Measurements from ENCODE around the gene EFS.

EFS gene

DNA sequence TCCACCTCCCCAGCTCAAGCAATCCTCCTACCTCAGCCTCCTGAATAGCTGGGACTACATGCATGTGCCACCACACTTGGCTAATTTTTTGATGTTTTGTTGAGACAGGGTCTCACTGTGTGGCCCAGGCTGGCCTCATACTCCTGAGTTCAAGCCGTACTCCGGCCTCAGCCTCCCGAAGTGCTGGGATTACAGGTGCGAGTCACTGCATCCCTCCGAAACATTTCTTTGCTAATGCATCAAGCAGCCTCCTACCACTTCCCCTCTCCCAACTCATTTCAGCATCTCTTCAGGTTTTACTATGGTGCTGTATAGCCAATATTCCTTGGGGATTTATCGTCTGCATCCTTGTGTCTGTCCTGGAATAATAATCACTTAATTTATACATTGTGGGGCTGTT is 10.0 kb downstream of the EFS start:
- Histone ChIP-seq H2AFZ (ENCODE audit: low read depth) (no peak overlapping the region), H3K27ac (no peak overlapping the region), H3K4me3 (IDR thresholded peaks at IDR 0.05; ENCODE audit: insufficient read depth, low read depth, low read length) (no peak overlapping the region), H3K4me2 (no peak overlapping the region), H3K4me1 (ENCODE audit: low read depth, poor library complexity, severe bottlenecking) (no peaks in the 10 kb centered on the region), H3K27me3 (ENCODE audit: insufficient read depth, low read depth) (no peaks in the 10 kb centered on the region), H4K20me1 (ENCODE audit: insufficient read depth) (no peaks in the 10 kb centered on the region), H3K36me3 (ENCODE audit: insufficient read depth) (no peaks in the 10 kb centered on the region), H3K79me2 (ENCODE audit: insufficient read depth, low read depth) (no peaks in the 10 kb centered on the region), H3K9ac (no peak overlapping the region)
- no peak for TF ChIP-seq CTCF (conservative IDR thresholded peaks at IDR 0.05; ENCODE audit: low read depth, low read length)

DNA sequence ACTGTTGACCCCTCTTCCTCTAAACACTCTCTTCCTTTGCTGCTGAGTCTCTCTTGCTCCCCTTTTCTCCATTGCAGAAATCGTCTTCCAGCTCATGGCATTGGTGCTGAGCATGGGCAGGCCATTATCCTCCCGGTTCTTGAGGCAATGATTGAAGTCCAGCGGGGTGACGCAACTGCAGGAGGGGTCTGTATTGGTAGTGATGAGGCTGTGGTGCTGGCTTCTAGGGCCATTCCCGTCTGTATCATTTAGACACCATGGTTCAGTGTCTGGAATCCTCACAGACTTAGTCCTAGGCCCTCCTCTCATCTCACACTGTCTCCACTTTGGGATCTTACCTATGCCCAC is 11.6 kb downstream of the EFS start:
- Histone ChIP-seq H3K79me2 (ENCODE audit: insufficient read depth, low read depth) (no peaks in the 10 kb centered on the region), H3K4me2 (no peak overlapping the region), H3K27ac (no peak overlapping the region), H3K36me3 (ENCODE audit: insufficient read depth) (no peaks in the 10 kb centered on the region), H3K4me3 (IDR thresholded peaks at IDR 0.05; ENCODE audit: insufficient read depth, low read depth, low read length) (no peak overlapping the region), H3K27me3 (ENCODE audit: insufficient read depth, low read depth) (no peaks in the 10 kb centered on the region), H3K4me1 (ENCODE audit: low read depth, poor library complexity, severe bottlenecking) (no peaks in the 10 kb centered on the region), H4K20me1 (ENCODE audit: insufficient read depth) (no peaks in the 10 kb centered on the region), H2AFZ (ENCODE audit: low read depth) (no peak overlapping the region), H3K9ac (no peak overlapping the region)
- no peak for TF ChIP-seq CTCF (conservative IDR thresholded peaks at IDR 0.05; ENCODE audit: low read depth, low read length)

DNA sequence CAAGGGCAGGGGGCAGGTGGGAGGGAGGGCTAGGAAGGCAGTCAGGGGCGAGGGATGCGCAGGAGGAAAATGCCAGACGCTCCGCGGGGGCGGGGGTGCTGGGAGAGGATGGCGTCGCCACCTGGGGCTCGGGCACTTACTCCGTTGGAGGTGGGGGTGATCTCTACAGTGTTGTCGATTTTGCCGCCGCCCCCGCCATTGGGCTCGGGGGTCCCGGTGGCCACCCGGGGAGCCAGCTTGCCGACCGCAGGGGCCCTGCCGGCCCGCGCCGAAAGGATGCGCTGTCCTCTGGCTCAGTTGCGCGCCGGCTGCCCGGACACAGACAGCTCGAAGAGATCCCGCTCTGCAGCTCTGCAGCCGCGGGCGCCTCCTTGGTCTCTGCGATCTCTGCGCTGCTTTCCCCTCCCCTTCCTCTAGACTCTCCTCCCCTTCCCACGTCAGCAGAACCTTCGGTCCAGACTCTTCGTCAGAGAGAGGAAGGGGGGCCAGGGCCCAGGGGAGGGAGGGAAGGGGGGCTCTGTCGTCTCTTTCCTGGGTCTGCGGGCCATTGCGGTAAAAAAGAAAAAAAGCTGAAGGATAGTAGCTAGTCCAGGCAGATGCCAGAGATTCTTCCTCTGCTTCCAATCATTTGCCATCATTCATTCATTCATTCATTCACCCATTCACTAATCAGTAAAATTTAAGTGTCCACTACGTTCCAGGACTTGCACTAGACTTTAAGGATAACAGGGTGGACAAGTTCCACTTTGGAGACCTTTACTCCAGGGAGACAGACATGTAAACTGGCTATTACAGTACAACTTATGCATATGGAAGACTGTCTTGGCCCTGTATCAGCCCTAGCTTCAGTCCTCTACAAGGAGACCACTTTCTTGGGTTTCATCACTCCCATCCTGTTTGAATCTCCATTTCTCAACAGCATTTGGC is 12.2 kb downstream of the EFS start, which contains the start of gene SLC22A17:
Gene SLC22A17 (minus strand): TSS at position 382 of the 927 bp plus-strand sequence.
- no peaks in the 10 kb centered on the region for H3K4me1 ChIP-seq (ENCODE audit: low read depth, poor library complexity, severe bottlenecking)
- H3K27ac ChIP-seq, result no peak within 1 kb of the TSS
- H3K27me3 ChIP-seq (ENCODE audit: insufficient read depth, low read depth), result no peaks in the 10 kb centered on the region
- no peak for TF ChIP-seq CTCF (conservative IDR thresholded peaks at IDR 0.05; ENCODE audit: low read depth, low read length)
- peak within 1 kb of the TSS; percentile 30 for H2AFZ ChIP-seq (ENCODE audit: low read depth)
- H3K4me3 ChIP-seq (IDR thresholded peaks at IDR 0.05; ENCODE audit: insufficient read depth, low read depth, low read length), result no peak within 1 kb of the TSS
- no peaks in the 10 kb centered on the region for H3K79me2 ChIP-seq (ENCODE audit: insufficient read depth, low read depth)
- H3K4me2 ChIP-seq, result no peak within 1 kb of the TSS
- H4K20me1 ChIP-seq (ENCODE audit: insufficient read depth), result no peaks in the 10 kb centered on the region
- no peaks in the 10 kb centered on the region for H3K36me3 ChIP-seq (ENCODE audit: insufficient read depth)
- no peak within 1 kb of the TSS for H3K9ac ChIP-seq

DNA sequence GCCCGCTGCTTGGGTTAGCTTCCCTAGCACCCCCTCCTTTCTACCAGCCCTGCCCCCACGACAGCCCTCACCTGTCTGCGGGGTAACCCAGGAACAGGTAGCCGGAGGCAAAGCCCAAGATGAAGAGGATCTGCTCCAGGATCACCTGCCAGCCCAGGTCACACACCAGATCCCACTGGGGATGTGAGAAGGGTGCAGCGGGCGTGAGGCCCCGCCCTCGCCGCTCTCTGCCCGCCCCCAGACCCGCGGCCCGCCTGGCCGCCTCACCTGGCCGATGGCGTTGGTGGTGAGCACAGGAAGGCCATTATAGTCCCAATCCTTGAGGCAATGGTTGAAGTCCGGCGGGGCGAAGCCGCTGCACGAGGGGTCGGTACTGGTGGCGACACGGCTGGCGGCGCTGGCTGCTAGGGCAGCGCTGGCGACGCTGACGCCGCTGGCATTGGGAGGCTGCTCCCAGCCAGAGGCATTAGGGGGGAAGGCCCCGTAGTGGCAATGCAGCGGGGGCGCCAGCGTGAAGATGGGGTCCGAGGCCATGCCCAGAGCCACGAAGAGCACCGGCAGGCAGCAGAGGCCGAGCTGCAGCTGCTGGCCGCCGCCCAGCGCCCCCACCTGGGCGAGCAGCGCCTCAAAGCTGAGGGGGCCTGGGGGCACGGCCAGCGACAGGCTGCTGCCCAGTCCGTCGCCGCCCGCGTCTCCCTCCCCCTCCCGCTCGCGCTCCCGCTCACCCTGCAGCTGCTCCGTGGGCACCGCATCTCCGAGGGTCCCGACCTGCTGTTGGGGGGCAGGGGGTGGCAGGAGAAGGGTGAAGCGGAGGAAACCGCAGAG is 13.1 kb downstream of the EFS start:
- H3K4me1 ChIP-seq (ENCODE audit: low read depth, poor library complexity, severe bottlenecking), result no peaks in the 10 kb centered on the region
- H3K4me2 ChIP-seq, result no peak overlapping the region
- H3K36me3 ChIP-seq (ENCODE audit: insufficient read depth), result no peaks in the 10 kb centered on the region
- H3K9ac ChIP-seq, result no peak overlapping the region
- no peaks in the 10 kb centered on the region for H3K79me2 ChIP-seq (ENCODE audit: insufficient read depth, low read depth)
- no peaks in the 10 kb centered on the region for H4K20me1 ChIP-seq (ENCODE audit: insufficient read depth)
- TF ChIP-seq CTCF (conservative IDR thresholded peaks at IDR 0.05; ENCODE audit: low read depth, low read length), result no peak
- peak overlapping the region; percentile 30; the same call in 1 of the 2 replicates for H2AFZ ChIP-seq (ENCODE audit: low read depth)
- H3K4me3 ChIP-seq (IDR thresholded peaks at IDR 0.05; ENCODE audit: insufficient read depth, low read depth, low read length), result no peak overlapping the region
- H3K27me3 ChIP-seq (ENCODE audit: insufficient read depth, low read depth), result no peaks in the 10 kb centered on the region
- H3K27ac ChIP-seq, result no peak overlapping the region
